Neural cell (in vitro differentiated cells): ENCODE results near the gene CBFA2T3. TPM values are rescaled to one million over a fixed set of nuclear protein-coding genes. Genes with fewer than 3 reads are reported as not detected.
"Not testable (repeated sequence)": the region's sequence is repeated elsewhere in the genome, so short reads cannot be mapped to it uniquely, and the experiment has no call there.

ENCODE experiments used
- H2AFZ ChIP-seq: fragments of 200-600, 300-800 bp; sonication (generic), shearing (Covaris generic); 2 replicates; pipeline ENCODE4 v1.6.0; 2014; ENCODE audit warnings: low read depth, mild to moderate bottlenecking, antibody characterized with exemption, low read length, moderate library complexity
- H3F3A ChIP-seq: fragments of 200-600 bp; shearing (Covaris generic); 2 replicates; pipeline ENCODE4 v1.6.1; 2016; ENCODE audit warnings: mild to moderate bottlenecking, moderate library complexity, mixed read lengths, antibody characterized with exemption, low read length; ENCODE audit not compliant: insufficient read depth, poor library complexity, severe bottlenecking
- H3K27ac ChIP-seq: fragments of 200-600, 300-800 bp; sonication (generic), shearing (Covaris generic); 2 replicates; pipeline ENCODE4 v1.5.1; 2014; ENCODE audit warnings: mild to moderate bottlenecking, low read length, moderate library complexity
- H3K27me3 ChIP-seq: fragments of 300-800, 200-600 bp; sonication (generic), shearing (Covaris generic); 2 replicates; pipeline ENCODE4 v1.6.0; 2014; ENCODE audit warnings: mild to moderate bottlenecking, low read depth, low read length, moderate library complexity; ENCODE audit not compliant: insufficient read depth
- H3K36me3 ChIP-seq: fragments of 300-800, 200-600 bp; sonication (generic), shearing (Covaris generic); 2 replicates; pipeline ENCODE4 v1.5.1; 2014; ENCODE audit warnings: mild to moderate bottlenecking, antibody characterized with exemption, low read length, moderate library complexity; ENCODE audit not compliant: insufficient read depth
- H3K4me2 ChIP-seq: fragments of 300-800, 200-600 bp; sonication (generic), shearing (Covaris generic); 2 replicates; pipeline ENCODE4 v1.6.0; 2014; ENCODE audit warnings: mild to moderate bottlenecking, low read length
- H3K4me3 ChIP-seq: fragments of 300-800, 200-600 bp; sonication (generic), shearing (Covaris generic); 2 replicates; pipeline ENCODE4 v1.5.1; 2014; ENCODE audit warnings: mild to moderate bottlenecking, low read length, moderate library complexity
- H3K79me2 ChIP-seq: fragments of 200-600 bp; shearing (Covaris generic); replicated peaks from 2 replicates; pipeline ENCODE4 v1.6.0; 2014; ENCODE audit warnings: mild to moderate bottlenecking, low read length, moderate library complexity; ENCODE audit not compliant: insufficient read depth
- H3K9ac ChIP-seq: fragments of 300-800, 200-600 bp; sonication (generic), shearing (Covaris generic); 2 replicates; pipeline ENCODE4 v1.6.1; 2016; ENCODE audit warnings: mild to moderate bottlenecking, low read length, mixed read lengths
- H3K9me2 ChIP-seq: fragments of 200-600 bp; shearing (Covaris generic); 2 replicates; pipeline ENCODE4 v1.6.1; 2016; ENCODE audit warnings: mild to moderate bottlenecking, low read length, mixed read lengths; ENCODE audit not compliant: insufficient read depth
- H3K9me3 ChIP-seq: fragments of 200-600, 300-800 bp; sonication (generic), shearing (Covaris generic); 2 replicates; pipeline ENCODE4 v1.6.1; 2016; ENCODE audit warnings: mild to moderate bottlenecking, mixed run types, low read length, moderate library complexity, mixed read lengths
- H4K20me1 ChIP-seq: fragments of 200-600 bp; shearing (Covaris generic); 2 replicates; pipeline ENCODE4 v1.6.1; 2016; ENCODE audit warnings: mild to moderate bottlenecking, mixed run types; ENCODE audit not compliant: insufficient read depth
- CTCF ChIP-seq: fragments of 450-650 bp; IDR thresholded peaks from 2 replicates; pipeline ENCODE4 v1.5.1; 2014; ENCODE audit warnings: antibody characterized with exemption, mild to moderate bottlenecking, moderate library complexity; ENCODE audit not compliant: poor library complexity, severe bottlenecking
- EP300 ChIP-seq: fragments of 450-650 bp; conservative IDR thresholded peaks from 2 replicates; pipeline ENCODE4 v1.6.1; 2014; ENCODE audit warnings: antibody characterized with exemption, mild to moderate bottlenecking, moderate library complexity; ENCODE audit not compliant: poor library complexity, severe bottlenecking
- EZH2 ChIP-seq: fragments of 200-600, 300-800 bp; shearing (Covaris generic), sonication (generic); IDR thresholded peaks from 2 replicates; pipeline ENCODE4 v1.6.1; 2014; ENCODE audit warnings: antibody characterized with exemption, low read length, borderline replicate concordance, mild to moderate bottlenecking; ENCODE audit not compliant: insufficient read depth, poor library complexity, severe bottlenecking
- MXI1 ChIP-seq: fragments of 450-650 bp; conservative IDR thresholded peaks from 2 replicates; pipeline ENCODE4 v1.6.1; 2014; ENCODE audit warnings: antibody characterized with exemption, mild to moderate bottlenecking; ENCODE audit not compliant: poor library complexity, severe bottlenecking
- POLR2AphosphoS5 ChIP-seq: IDR thresholded peaks from 2 replicates; pipeline ENCODE4 v1.6.1; 2012
- RAD21 ChIP-seq: fragments of 450-650 bp; conservative IDR thresholded peaks from 2 replicates; pipeline ENCODE4 v1.6.1; 2014; ENCODE audit warnings: antibody characterized with exemption, mild to moderate bottlenecking, moderate library complexity
- SMC3 ChIP-seq: fragments of 450-650 bp; conservative IDR thresholded peaks from 2 replicates; pipeline ENCODE4 v1.6.1; 2014; ENCODE audit warnings: antibody characterized with exemption, mild to moderate bottlenecking, moderate library complexity; ENCODE audit not compliant: poor library complexity
- TAF1 ChIP-seq: IDR thresholded peaks from 2 replicates; pipeline ENCODE4 v1.6.1; 2012; ENCODE audit warnings: low read depth
- polyA plus RNA-seq: library from polyadenylated mRNA; depleted of rRNA; stranded (reverse); fragments of >200 nt; gene quantifications from 2 replicates; pipeline ENCODE4 v1.2.3, GENCODE V29; 2014
- TF ChIP-seq, protein P1 (sequence below): IDR thresholded peaks from 2 replicates; pipeline ENCODE4 v1.6.1; 2012; ENCODE audit warnings: borderline replicate concordance

The CBFA2T3 gene
- polyA plus RNA-seq, 1 donor from 2014 or later, result 2.1 TPM

DNA sequence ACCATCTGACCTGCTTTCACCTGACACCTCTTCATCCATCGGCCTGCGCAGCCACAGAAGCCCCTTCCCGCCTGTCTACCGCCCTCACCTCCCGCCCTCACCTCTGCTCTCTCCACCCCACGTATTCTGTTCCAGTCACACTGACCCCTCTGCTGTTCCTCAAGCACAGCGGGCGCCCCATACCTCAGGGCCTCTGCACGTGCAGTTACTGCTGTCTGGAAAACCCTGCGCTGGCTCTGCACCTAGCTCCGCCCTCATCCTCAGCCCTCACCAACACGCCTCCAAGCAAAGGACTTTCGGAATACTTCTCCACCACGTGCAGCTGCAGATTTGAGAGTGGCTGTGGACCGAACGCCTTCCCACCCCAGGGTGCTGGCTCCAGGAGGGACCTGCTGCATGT is 85.9 kb downstream of the CBFA2T3 start:
- H2AFZ ChIP-seq, result no peak overlapping the region
- H4K20me1 ChIP-seq, result no peaks in the 10 kb centered on the region
- H3K9me2 ChIP-seq, result no peaks in the 10 kb centered on the region
- H3K9ac ChIP-seq, result no peak overlapping the region
- no peaks in the 10 kb centered on the region for H3F3A ChIP-seq
- no peak overlapping the region for H3K4me3 ChIP-seq
- TF ChIP-seq RAD21, result no peak
- TF ChIP-seq EZH2, result no peak
- TF ChIP-seq CTCF, result no peak
- no peak for TF ChIP-seq SMC3
- no peak for TF ChIP-seq POLR2AphosphoS5
- TF ChIP-seq TAF1, result no peak
- TF ChIP-seq MXI1, result no peak
- TF ChIP-seq, protein P1, sequence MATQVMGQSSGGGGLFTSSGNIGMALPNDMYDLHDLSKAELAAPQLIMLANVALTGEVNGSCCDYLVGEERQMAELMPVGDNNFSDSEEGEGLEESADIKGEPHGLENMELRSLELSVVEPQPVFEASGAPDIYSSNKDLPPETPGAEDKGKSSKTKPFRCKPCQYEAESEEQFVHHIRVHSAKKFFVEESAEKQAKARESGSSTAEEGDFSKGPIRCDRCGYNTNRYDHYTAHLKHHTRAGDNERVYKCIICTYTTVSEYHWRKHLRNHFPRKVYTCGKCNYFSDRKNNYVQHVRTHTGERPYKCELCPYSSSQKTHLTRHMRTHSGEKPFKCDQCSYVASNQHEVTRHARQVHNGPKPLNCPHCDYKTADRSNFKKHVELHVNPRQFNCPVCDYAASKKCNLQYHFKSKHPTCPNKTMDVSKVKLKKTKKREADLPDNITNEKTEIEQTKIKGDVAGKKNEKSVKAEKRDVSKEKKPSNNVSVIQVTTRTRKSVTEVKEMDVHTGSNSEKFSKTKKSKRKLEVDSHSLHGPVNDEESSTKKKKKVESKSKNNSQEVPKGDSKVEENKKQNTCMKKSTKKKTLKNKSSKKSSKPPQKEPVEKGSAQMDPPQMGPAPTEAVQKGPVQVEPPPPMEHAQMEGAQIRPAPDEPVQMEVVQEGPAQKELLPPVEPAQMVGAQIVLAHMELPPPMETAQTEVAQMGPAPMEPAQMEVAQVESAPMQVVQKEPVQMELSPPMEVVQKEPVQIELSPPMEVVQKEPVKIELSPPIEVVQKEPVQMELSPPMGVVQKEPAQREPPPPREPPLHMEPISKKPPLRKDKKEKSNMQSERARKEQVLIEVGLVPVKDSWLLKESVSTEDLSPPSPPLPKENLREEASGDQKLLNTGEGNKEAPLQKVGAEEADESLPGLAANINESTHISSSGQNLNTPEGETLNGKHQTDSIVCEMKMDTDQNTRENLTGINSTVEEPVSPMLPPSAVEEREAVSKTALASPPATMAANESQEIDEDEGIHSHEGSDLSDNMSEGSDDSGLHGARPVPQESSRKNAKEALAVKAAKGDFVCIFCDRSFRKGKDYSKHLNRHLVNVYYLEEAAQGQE, result no peak
- TF ChIP-seq EP300, result no peak
- no peaks in the 10 kb centered on the region for H3K36me3 ChIP-seq
- H3K79me2 ChIP-seq, result no peaks in the 10 kb centered on the region
- H3K4me2 ChIP-seq, result no peak overlapping the region
- no peak overlapping the region for H3K27ac ChIP-seq
- H3K27me3 ChIP-seq, result no peaks in the 10 kb centered on the region
- no peaks in the 10 kb centered on the region for H3K9me3 ChIP-seq

GRCh38 chr16:88889702-88890352 is 87.2 kb downstream of the CBFA2T3 start:
- not testable (repeated sequence) for H3K9me2 ChIP-seq, H3K36me3 ChIP-seq, H4K20me1 ChIP-seq

More at GRCh38 chr16:88889702-88890352, 87.2 kb downstream of the CBFA2T3 start:
- H3K9me3 ChIP-seq, H3K79me2 ChIP-seq, H3F3A ChIP-seq, H3K9ac ChIP-seq, H3K4me2 ChIP-seq, H2AFZ ChIP-seq, H3K27ac ChIP-seq, H3K27me3 ChIP-seq, H3K4me3 ChIP-seq: not testable (repeated sequence)
